ENCODE results near the gene KRT1.

- TF ChIP-seq CTCF (IDR thresholded peaks at IDR 0.05) (no peak), POLR2A (IDR thresholded peaks at IDR 0.05) (no peak)
These were observed at the start of gene KRT1 for GRCh38 chr12:52680363-52680762.
